IMR-90 (cell line): ENCODE results near the gene TRHDE. TPM values are rescaled to one million over a fixed set of nuclear protein-coding genes. Genes with fewer than 3 reads are reported as not detected.

Experiments
- ATAC-seq: fragments of 200-7000 bp; cut with Tn5 transposase; 2 replicates; pipeline ENCODE4 v1.9.1; 2020; ENCODE audit warnings: low read depth, mild to moderate bottlenecking, moderate library complexity
- BruUV-seq: library from RNA; stranded (reverse); fragments of 400-500 nt; replicated peaks from 2 replicates; lab custom pipeline; 2021; lab: Mats Ljungman, UMichigan
- CTCF ChIA-PET: fragments of 300-600 bp; formaldehyde crosslinking; extraction: SDS; loops from one replicate; lab custom pipeline; 2021; ENCODE audit warnings: antibody characterized with exemption; lab: Yijun Ruan, JAX
- POLR2A ChIA-PET: fragments of 300-600 bp; sonication (Branson Sonifier 250); formaldehyde crosslinking; loops from one replicate; lab custom pipeline; 2022; ENCODE audit warnings: antibody characterized with exemption; ENCODE audit not compliant: unreplicated experiment; lab: Charles Lee
- DNase-seq: peaks from one replicate; pipeline ENCODE4 v3.0.0; 2013
- H2AFZ ChIP-seq: replicated peaks from 2 replicates; pipeline ENCODE3; 2013; ENCODE audit warnings: low read length, mild to moderate bottlenecking; ENCODE audit not compliant: poor library complexity
- H2AK5ac ChIP-seq: 2 replicates; pipeline ENCODE4 v1.6.1; 2013; ENCODE audit warnings: low read depth, low read length, inconsistent platforms
- H2AK9ac ChIP-seq: replicated peaks from 2 replicates; pipeline ENCODE3; 2013; ENCODE audit warnings: mild to moderate bottlenecking, low read depth, low read length, moderate library complexity; ENCODE audit not compliant: poor library complexity
- H2BK120ac ChIP-seq: 2 replicates; pipeline ENCODE4 v1.6.1; 2013; ENCODE audit warnings: low read depth, low read length, inconsistent platforms
- H2BK15ac ChIP-seq: 3 replicates; pipeline ENCODE4 v1.6.1; 2013; ENCODE audit warnings: low read depth, low read length, inconsistent platforms
- H2BK20ac ChIP-seq: 2 replicates; pipeline ENCODE4 v1.6.1; 2013; ENCODE audit warnings: low read depth, mild to moderate bottlenecking, inconsistent platforms, low read length, moderate library complexity
- H2BK5ac ChIP-seq: 2 replicates; pipeline ENCODE4 v1.6.1; 2013; ENCODE audit warnings: mild to moderate bottlenecking, low read depth, low read length, inconsistent platforms; ENCODE audit not compliant: poor library complexity, severe bottlenecking
- H3K14ac ChIP-seq: replicated peaks from 2 replicates; pipeline ENCODE4 v1.6.1; 2013; ENCODE audit warnings: low read depth, low read length, inconsistent platforms
- H3K18ac ChIP-seq: 2 replicates; pipeline ENCODE4 v1.6.1; 2013; ENCODE audit warnings: low read depth, low read length, control low read depth
- H3K23ac ChIP-seq: 2 replicates; pipeline ENCODE4 v1.6.1; 2013; ENCODE audit warnings: low read depth, low read length, inconsistent platforms
- H3K27ac ChIP-seq: 2 replicates; pipeline ENCODE4 v1.5.1; 2013; ENCODE audit warnings: mild to moderate bottlenecking, control low read depth, low read length; ENCODE audit not compliant: insufficient read depth
- H3K27me3 ChIP-seq: 2 replicates; pipeline ENCODE4 v1.6.1; 2013; ENCODE audit warnings: low read length; ENCODE audit not compliant: control insufficient read depth, insufficient read depth
- H3K36me3 ChIP-seq: 2 replicates; pipeline ENCODE4 v1.6.1; 2013; ENCODE audit warnings: low read length, mixed read lengths; ENCODE audit not compliant: control insufficient read depth, insufficient read depth
- H3K4ac ChIP-seq: 2 replicates; pipeline ENCODE4 v1.6.1; 2013; ENCODE audit warnings: low read depth, low read length, inconsistent platforms
- H3K4me1 ChIP-seq: 2 replicates; pipeline ENCODE4 v1.6.1; 2013; ENCODE audit warnings: low read length, mixed read lengths; ENCODE audit not compliant: control insufficient read depth, insufficient read depth
- H3K4me2 ChIP-seq: 2 replicates; pipeline ENCODE4 v1.6.1; 2013; ENCODE audit warnings: low read depth, mild to moderate bottlenecking, control low read depth, low read length, moderate library complexity
- H3K4me3 ChIP-seq: 2 replicates; pipeline ENCODE4 v1.5.1; 2013; ENCODE audit warnings: low read depth, mild to moderate bottlenecking, control low read depth, low read length, moderate library complexity; ENCODE audit not compliant: insufficient read depth
- H3K56ac ChIP-seq: 2 replicates; pipeline ENCODE4 v1.6.1; 2013; ENCODE audit warnings: low read length, inconsistent platforms; ENCODE audit not compliant: insufficient read depth; ENCODE audit errors: extremely low read depth
- H3K79me1 ChIP-seq, 2 experiments: 2 replicates each; pipeline ENCODE4 v1.6.1; 2013; ENCODE audit warnings: low read length in 2 of 2, inconsistent platforms in 1 of 2, low read depth in 1 of 2
- H3K9ac ChIP-seq: 2 replicates; pipeline ENCODE4 v1.6.1; 2013; ENCODE audit warnings: low read depth, low read length, control low read depth
- H3K9me1 ChIP-seq: 2 replicates; pipeline ENCODE4 v1.6.1; 2013; ENCODE audit warnings: low read length, inconsistent platforms; ENCODE audit not compliant: insufficient read depth
- H3K9me3 ChIP-seq: 2 replicates; pipeline ENCODE4 v1.6.1; 2013; ENCODE audit warnings: low read length; ENCODE audit not compliant: control insufficient read depth, insufficient read depth
- H4K20me1 ChIP-seq: 2 replicates; pipeline ENCODE4 v1.6.1; 2013; ENCODE audit warnings: low read length, inconsistent platforms; ENCODE audit not compliant: insufficient read depth
- H4K5ac ChIP-seq: 2 replicates; pipeline ENCODE4 v1.6.1; 2013; ENCODE audit warnings: mild to moderate bottlenecking, low read depth, low read length, control low read depth
- H4K8ac ChIP-seq, 2 experiments: 2 replicates each; pipeline ENCODE4 v1.6.1; 2013; ENCODE audit warnings: low read depth in 2 of 2, low read length in 2 of 2, control low read depth in 1 of 2, inconsistent platforms in 1 of 2
- H4K91ac ChIP-seq: 2 replicates; pipeline ENCODE4 v1.6.1; 2013; ENCODE audit warnings: low read depth, low read length, inconsistent platforms; ENCODE audit not compliant: insufficient read depth
- FOS ChIP-seq: fragments of 150-350 bp; IDR thresholded peaks from 2 replicates; pipeline ENCODE4 v1.6.1; 2016; ENCODE audit warnings: low read depth, low read length
- MAFK ChIP-seq: IDR thresholded peaks from 2 replicates; pipeline ENCODE4 v1.6.1; 2012; ENCODE audit warnings: low read depth, low read length, improper control_type of control experiment
- WGBS, 2 experiments: methylation state at CpG; one replicate each; pipeline versions ENCODE4 v1.1.5 to v1.1.7; 2013; ENCODE audit warnings: missing lambda C conversion rate in 2 of 2; ENCODE audit not compliant: insufficient read length in 1 of 2; ENCODE audit errors: extremely low coverage in 2 of 2; 5-methylcytosine and 5-hydroxymethylcytosine counted together
- dilution Hi-C: fragments of 300-500 bp; cut with HindIII; formaldehyde crosslinking; loops from one replicate; pipeline ENCODE4 v1.14.3; 2018; ENCODE audit warnings: low sequenced_read_pairs; ENCODE audit not compliant: unreplicated experiment
- in situ Hi-C: fragments of 300-500 bp; cut with MboI; formaldehyde crosslinking; loops from 3 replicates; pipeline ENCODE4 v1.14.3; 2019; ENCODE audit warnings: low sequenced_read_pairs, inconsistent platforms, mixed read lengths
- intact Hi-C: fragments of 100-400 bp; cut with micrococcal nuclease; formaldehyde crosslinking; loops from 2 replicates; pipeline ENCODE4 v1.10.0; 2022
- polyA plus RNA-seq, 3 experiments: library from polyadenylated mRNA; depleted of rRNA; stranded (reverse); fragments of >200 nt; gene quantifications; 2 replicates each; pipeline ENCODE4 v1.2.3, GENCODE V29; 2012; ENCODE audit warnings: low replicate concordance in 1 of 3
- total RNA-seq: library from RNA; depleted of rRNA; stranded (reverse); fragments of >200 nt; gene quantifications from 2 replicates; pipeline ENCODE4 v1.2.3, GENCODE V29; 2012

TRHDE gene
- total and polyA plus RNA-seq, 2 of the 4 experiments (the other 2 are of a cell fraction): 33.7 to 65.1 TPM

GRCh38 chr12:72549184-72549583 lies 277.0 kb downstream of the TRHDE start:
- no peak overlapping the region for H2AFZ ChIP-seq
- H3K56ac ChIP-seq: no peak overlapping the region
- BruUV-seq: no TSS peak
- CTCF ChIA-PET: interaction anchor here (1.3 kb wide), 1 partner anchor 11 kb away, joined by 3 read pairs; no protein-coding TSS in a partner anchor
- in situ Hi-C loops: no loop called here
- H3K4ac ChIP-seq: no peak overlapping the region
- no peak overlapping the region for H3K4me3 ChIP-seq
- H3K23ac ChIP-seq: no peak overlapping the region
- H2BK120ac ChIP-seq: no peak overlapping the region
- dilution Hi-C loops: no loop called here
- no peak for DNase-seq
- H3K9me3 ChIP-seq: no peaks in the 10 kb centered on the region
- H2BK5ac ChIP-seq: no peak overlapping the region
- no peak for TF ChIP-seq FOS
- TF ChIP-seq MAFK: no peak
- H3K27me3 ChIP-seq: no peaks in the 10 kb centered on the region
- 0 out of 2 replicates have a peak, but pooled peaks cover 1% of the 10 kb centered on the region for H3K36me3 ChIP-seq
- intact Hi-C loops: no loop called here
- no peak overlapping the region for H3K18ac ChIP-seq
- no peak overlapping the region for H3K14ac ChIP-seq
- H2BK20ac ChIP-seq: no peak overlapping the region
- no peak overlapping the region for H4K8ac ChIP-seq
- H3K9me1 ChIP-seq: no peaks in the 10 kb centered on the region; the same call in 1 of the 2 replicates
- H4K20me1 ChIP-seq: no peaks in the 10 kb centered on the region; the same call in 1 of the 2 replicates
- peaks cover 4% of the 10 kb centered on the region in 2 experiments; a peak in 2 of 4 replicates for H3K79me1 ChIP-seq
- WGBS, 2 experiments: no CpG with 5 or more reads among the region's 1 CpG
- H3K4me2 ChIP-seq: no peak overlapping the region
- no peak overlapping the region for H3K9ac ChIP-seq
- no peak overlapping the region for H4K91ac ChIP-seq
- H2AK9ac ChIP-seq: no peak overlapping the region
- POLR2A ChIA-PET: no interaction called here
- peaks cover 5% of the 10 kb centered on the region; the same call in 1 of the 2 replicates for H3K4me1 ChIP-seq
- no peak for ATAC-seq
- no peak overlapping the region for H2BK15ac ChIP-seq
- no peak overlapping the region for H2AK5ac ChIP-seq
- H3K27ac ChIP-seq: no peak overlapping the region
- no peak overlapping the region for H4K5ac ChIP-seq
